HFF-Myc (cell line): Measurements from ENCODE around the gene TTC17.

Source experiments
- DNase-seq: peaks from one replicate; pipeline ENCODE4 v3.0.0-alpha.2; 2011; ENCODE audit warnings: low read depth; ENCODE audit errors: extremely low read depth
- H3K4me3 ChIP-seq: replicated peaks from 2 replicates; pipeline ENCODE4 v1.5.1; 2011; ENCODE audit warnings: low read depth, mild to moderate bottlenecking, control low read depth, low read length
- CTCF ChIP-seq: IDR thresholded peaks from 2 replicates; pipeline ENCODE4 v1.5.1; 2012; ENCODE audit warnings: mild to moderate bottlenecking, low read depth, low read length, control low read depth; ENCODE audit errors: missing control alignments

The TTC17 gene

GRCh38 chr11:43366677-43367076 is 8.0 kb downstream of the TTC17 start:
- TF ChIP-seq CTCF = no peak
- peak; percentile 19 for DNase-seq
- no peak overlapping the region for H3K4me3 ChIP-seq

GRCh38 chr11:43367382-43368178 is 8.9 kb downstream of the TTC17 start:
- TF ChIP-seq CTCF = no peak
- no peak for DNase-seq
- H3K4me3 ChIP-seq = no peak overlapping the region

- H3K4me3 ChIP-seq = no peak overlapping the region
- no peak for TF ChIP-seq CTCF
- DNase-seq = no peak
Observed at GRCh38 chr11:43376065-43376464, 17.3 kb downstream of the TTC17 start.

- no peak for TF ChIP-seq CTCF
- DNase-seq = peak; percentile 22
- H3K4me3 ChIP-seq = no peak overlapping the region
Observed at GRCh38 chr11:43376594-43376993, 17.9 kb downstream of the TTC17 start.

GRCh38 chr11:43377389-43377788 is 18.7 kb downstream of the TTC17 start:
- no peak overlapping the region for H3K4me3 ChIP-seq
- DNase-seq = no peak
- TF ChIP-seq CTCF = no peak

- no peak for DNase-seq
- H3K4me3 ChIP-seq = no peak overlapping the region
- no peak for TF ChIP-seq CTCF
Observed at GRCh38 chr11:43378897-43379296, 20.2 kb downstream of the TTC17 start.

GRCh38 chr11:43381802-43382201 is 23.1 kb downstream of the TTC17 start:
- H3K4me3 ChIP-seq = no peak overlapping the region
- no peak for DNase-seq
- no peak for TF ChIP-seq CTCF
